GDM1 (cell line): ENCODE measurements around the gene PIM1.
"Not testable (repeated sequence)": the region's sequence is repeated elsewhere in the genome, so short reads cannot be mapped to it uniquely, and the experiment has no call there.

ENCODE experiments used
- DNase-seq: peaks from one replicate; lab custom pipeline; 2025; lab: John Stamatoyannopoulos, UW

Gene PIM1

GRCh38 chr6:37188962-37189510 is 19.1 kb downstream of the PIM1 start:
- no peak for DNase-seq

- DNase-seq, result no peak
These were observed 20.2 kb downstream of the PIM1 start for GRCh38 chr6:37190159-37190535.

GRCh38 chr6:37192666-37193065 is 22.7 kb downstream of the PIM1 start:
- no peak for DNase-seq

GRCh38 chr6:37194886-37195285 is 24.9 kb downstream of the PIM1 start:
- not testable (repeated sequence) for DNase-seq

GRCh38 chr6:37196451-37196850 is 26.5 kb downstream of the PIM1 start:
- not testable (repeated sequence) for DNase-seq

DNA sequence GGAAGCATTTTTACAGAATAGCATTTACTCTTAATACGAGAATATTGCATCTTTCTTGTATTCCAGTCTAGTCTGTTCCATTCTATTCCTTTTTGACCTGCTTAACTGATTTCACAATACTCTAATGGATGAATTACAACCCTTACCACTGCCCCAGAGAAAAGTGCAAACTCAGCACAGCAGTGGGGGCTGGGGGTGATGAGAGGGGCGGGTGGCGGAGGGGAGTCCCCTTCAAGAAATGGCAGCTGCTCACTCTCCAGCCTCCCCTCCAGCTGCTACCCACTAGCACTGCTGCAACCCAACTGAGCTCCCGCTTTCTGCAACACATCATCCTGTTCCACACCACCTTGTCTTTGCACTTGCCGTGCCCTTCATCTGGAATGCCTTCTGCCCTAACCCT is 30.1 kb downstream of the PIM1 start:
- no peak for DNase-seq

GRCh38 chr6:37201726-37202125 is 31.8 kb downstream of the PIM1 start:
- DNase-seq, result no peak

- no peak for DNase-seq
These were observed 33.0 kb downstream of the PIM1 start for GRCh38 chr6:37202788-37203491.

DNA sequence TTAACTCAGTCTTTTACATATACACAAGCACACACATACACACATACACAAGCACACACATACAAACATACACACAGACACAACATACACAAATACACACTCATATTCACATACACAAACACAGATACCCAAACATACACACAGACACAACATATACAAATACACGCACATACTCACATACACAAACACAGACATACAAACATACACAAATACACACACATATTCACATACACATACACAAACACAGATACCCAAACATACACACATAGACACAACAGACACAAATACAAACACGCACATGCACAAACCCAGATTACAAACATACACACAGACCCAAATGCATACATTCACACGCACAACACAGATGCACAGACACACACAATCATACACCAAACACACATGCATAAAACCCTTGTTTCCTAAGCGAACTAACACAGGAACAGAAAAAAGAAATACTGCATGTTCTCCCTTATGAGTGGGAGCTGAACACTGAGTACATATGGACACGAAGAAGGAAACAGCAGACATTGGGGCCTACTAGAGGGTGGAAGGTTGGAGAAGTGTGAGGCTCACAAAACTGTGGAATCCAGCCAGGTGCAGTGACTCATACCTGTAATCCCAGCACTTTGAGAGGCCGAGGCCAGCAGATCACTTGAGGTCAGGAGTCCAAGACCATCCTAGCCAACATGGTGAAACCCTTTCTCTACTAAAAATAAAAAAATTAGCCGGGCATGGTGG is 34.2 kb downstream of the PIM1 start:
- no peak for DNase-seq

- DNase-seq, result no peak
These were observed 35.4 kb downstream of the PIM1 start for GRCh38 chr6:37205175-37205996.

DNA sequence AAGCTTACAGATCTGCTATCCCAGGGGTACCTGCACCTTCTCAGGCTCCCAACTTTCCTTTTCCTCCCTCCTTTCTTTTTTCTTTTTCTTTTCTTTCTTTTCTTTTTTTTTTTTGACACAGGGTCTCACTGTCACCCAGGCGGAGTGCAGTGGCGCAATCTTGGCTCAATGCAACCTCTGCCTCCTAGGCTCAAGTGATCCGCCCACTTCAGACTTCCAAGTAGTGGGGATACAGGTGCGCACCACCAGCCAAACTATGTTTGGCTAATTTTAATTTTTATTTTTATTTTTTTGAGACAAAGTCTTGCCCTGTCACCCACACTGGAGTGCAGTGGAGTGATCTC is 36.0 kb downstream of the PIM1 start:
- no peak for DNase-seq

DNA sequence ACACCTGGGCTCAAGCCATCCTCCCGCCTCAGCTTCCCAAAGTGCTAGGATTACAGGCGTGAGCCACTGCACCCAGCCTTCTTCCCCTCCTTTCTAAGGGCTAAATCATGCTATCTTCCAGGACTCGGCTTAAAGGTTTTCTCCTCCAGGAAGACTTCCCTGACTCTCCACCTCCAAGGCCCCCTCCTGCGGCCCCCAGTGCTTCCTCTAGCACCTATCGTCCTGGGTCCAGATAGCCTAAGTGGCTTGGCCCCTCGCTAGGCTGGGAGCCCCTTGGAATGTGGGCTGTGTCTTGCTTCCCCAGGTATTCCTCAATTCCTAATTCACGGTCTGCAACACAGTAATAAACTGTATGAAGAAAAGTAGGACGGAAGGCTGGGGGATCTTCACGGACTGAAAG is 36.7 kb downstream of the PIM1 start:
- DNase-seq, result no peak

DNA sequence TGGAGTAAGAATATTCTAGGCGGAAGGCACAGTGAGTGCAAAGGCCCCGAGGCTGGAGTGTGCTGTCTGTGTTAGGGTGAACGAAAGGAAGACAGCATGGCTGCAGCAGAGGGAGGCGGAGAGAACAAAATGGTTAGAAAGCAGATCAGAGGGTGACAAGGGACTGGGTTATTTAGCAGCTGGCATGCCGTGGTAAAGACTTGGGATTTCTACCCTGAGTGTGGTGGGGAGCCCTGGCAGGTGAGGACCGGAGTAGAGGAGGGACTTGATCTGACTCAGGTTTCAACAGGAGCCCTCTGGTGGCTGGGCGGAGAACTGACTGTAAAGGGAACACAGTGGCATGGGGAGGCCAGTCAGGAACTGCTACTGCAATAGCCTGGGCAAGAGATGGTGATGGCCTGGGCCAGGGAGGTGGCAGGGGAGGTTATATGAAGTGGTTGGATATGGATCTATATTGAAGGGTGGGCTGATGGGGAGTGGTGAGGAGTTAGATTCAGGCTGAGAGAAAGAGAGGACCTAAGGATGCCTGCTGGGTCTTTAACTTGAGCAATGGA is 38.0 kb downstream of the PIM1 start:
- peak; percentile 80 for DNase-seq

GRCh38 chr6:37208793-37209192 is 38.8 kb downstream of the PIM1 start:
- DNase-seq, result no peak

- DNase-seq, result no peak
These were observed 39.7 kb downstream of the PIM1 start for GRCh38 chr6:37209461-37210205.

DNA sequence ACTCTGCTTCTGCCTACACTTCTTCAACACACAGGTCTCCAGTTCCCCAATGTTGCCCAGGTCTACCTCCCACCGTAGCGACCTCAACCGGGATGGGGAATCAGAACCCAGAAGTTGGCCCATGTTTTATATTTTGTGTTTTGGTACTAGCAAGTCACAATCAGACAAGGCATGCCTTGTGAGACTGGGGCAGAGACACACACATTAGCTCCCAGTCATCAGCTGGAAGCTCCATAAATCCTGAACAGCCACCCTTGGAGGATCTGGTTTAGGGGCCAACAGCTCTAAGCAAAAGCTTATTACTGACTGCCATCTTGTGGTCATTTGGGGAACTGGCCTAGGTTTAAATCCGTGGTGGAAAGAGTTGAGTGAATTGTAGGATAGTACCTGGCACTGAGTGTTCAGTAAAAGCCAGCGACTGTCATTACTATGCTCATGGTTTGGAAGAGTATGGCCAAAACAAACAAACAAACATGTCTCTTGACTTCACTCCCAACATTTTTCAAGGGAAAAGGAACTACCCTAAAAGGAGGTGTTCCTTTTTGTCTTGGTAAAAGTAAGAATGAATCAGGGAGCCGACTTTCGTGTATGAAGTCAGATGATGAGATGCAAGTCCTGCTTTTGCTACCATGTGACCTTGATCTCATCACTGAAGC is 40.5 kb downstream of the PIM1 start:
- DNase-seq, result peak; percentile 58

DNA sequence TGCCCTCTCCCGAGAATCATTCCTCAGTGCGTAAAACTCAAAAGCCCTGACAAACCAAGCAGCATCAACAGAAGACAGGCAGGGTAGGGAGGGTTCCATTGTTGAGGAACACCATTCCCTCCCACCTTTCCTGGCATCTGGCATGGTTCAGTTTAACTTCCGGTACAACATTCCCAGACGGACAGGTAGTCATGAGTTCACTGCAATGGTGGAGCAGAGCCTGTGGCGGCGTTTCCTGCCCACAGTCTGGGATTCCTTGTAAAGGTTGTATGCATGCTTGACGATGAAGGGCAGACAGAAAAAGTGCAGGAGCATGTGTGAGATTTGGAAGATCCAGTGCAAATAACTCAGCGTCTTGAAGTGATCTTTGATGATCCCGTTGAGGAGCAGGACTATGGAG is 42.3 kb downstream of the PIM1 start:
- no peak for DNase-seq

- no peak for DNase-seq
These were observed 48.1 kb downstream of the PIM1 start for GRCh38 chr6:37218061-37218460.

GRCh38 chr6:37218511-37218910 is 48.6 kb downstream of the PIM1 start:
- DNase-seq, result no peak

DNA sequence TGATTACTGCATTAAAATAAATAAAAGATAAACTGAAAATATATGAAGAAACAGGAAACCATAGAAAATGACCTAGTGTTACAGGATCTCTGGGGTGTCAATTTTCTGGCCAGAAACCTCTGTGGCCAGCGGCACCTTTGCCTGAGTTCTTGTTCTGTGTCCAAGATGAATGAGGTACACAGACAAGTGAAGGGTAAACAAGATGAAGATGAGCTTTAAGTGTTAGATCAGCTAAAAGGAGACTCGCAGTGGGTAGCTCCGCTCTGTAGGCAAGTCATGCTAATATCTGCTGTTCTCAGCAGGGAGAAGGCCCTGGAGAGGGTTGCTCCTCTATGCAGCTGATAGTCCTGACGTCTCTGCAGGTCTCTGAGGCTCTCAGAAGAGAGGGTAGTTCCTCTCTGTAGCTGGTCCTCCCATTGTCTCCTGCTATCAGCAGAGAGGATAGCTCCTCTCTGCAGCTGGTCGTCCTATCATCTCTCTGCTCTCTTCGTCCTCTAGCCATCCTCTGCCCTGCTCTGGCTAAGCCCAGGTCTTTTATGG is 51.7 kb downstream of the PIM1 start:
- DNase-seq, result no peak
